Natural killer cell (primary cell): ENCODE data around the gene ABITRAM. TPM values are rescaled to one million over a fixed set of nuclear protein-coding genes. Genes with fewer than 3 reads are reported as not detected.

Experiments
- ATAC-seq, 3 donors: fragments of 150-1000 bp in 2 of 3; fragments of 200-7000 bp in 1 of 3; cut with Tn5 transposase; 1 replicate in 1 of 3; 2 replicates in 2 of 3; pipeline ENCODE4 v1.10.0; 2021; ENCODE audit warnings: mild to moderate bottlenecking in 2 of 3, moderate library complexity in 2 of 3
- DNase-seq, 2 donors: peaks; one replicate each; pipeline versions ENCODE4 v3.0.0 to v3.0.0-alpha.2; 2013 to 2021; ENCODE audit warnings: mixed read lengths in 1 of 2
- H3K27ac ChIP-seq: one replicate; pipeline ENCODE4 v1.5.1; 2013; ENCODE audit warnings: mild to moderate bottlenecking, low read length
- H3K27me3 ChIP-seq: one replicate; pipeline ENCODE4 v1.6.1; 2013; ENCODE audit warnings: low read length; ENCODE audit not compliant: control insufficient read depth, insufficient read depth
- H3K36me3 ChIP-seq: one replicate; pipeline ENCODE4 v1.6.1; 2013; ENCODE audit warnings: low read length; ENCODE audit not compliant: control insufficient read depth, insufficient read depth
- H3K4me1 ChIP-seq: one replicate; pipeline ENCODE4 v1.6.1; 2013; ENCODE audit warnings: low read length; ENCODE audit not compliant: control insufficient read depth, insufficient read depth
- H3K4me3 ChIP-seq: one replicate; pipeline ENCODE4 v1.5.1; 2013; ENCODE audit warnings: low read length
- H3K9me3 ChIP-seq: one replicate; pipeline ENCODE4 v1.6.1; 2013; ENCODE audit warnings: low read length; ENCODE audit not compliant: control insufficient read depth, insufficient read depth
- H3K27ac Mint-ChIP-seq, 2 donors: one replicate each; pipeline ENCODE4 v1.8.0; 2022; ENCODE audit warnings: mild to moderate bottlenecking in 2 of 2, mixed read lengths in 2 of 2, moderate library complexity in 1 of 2
- H3K27me3 Mint-ChIP-seq, 2 donors: one replicate each; pipeline ENCODE4 v1.8.0; 2022; ENCODE audit warnings: low read depth in 2 of 2, mixed read lengths in 2 of 2
- H3K36me3 Mint-ChIP-seq: one replicate; pipeline ENCODE4 v1.8.0; 2022; ENCODE audit warnings: mixed read lengths
- H3K4me1 Mint-ChIP-seq, 2 donors: one replicate each; pipeline ENCODE4 v1.8.0; 2022; ENCODE audit warnings: mixed read lengths in 2 of 2
- H3K4me3 Mint-ChIP-seq: one replicate; pipeline ENCODE4 v1.8.0; 2022; ENCODE audit warnings: mild to moderate bottlenecking, moderate library complexity, mixed read lengths
- H3K9me3 Mint-ChIP-seq, 2 donors: one replicate each; pipeline ENCODE4 v1.8.0; 2022; ENCODE audit warnings: mixed read lengths in 2 of 2
- CTCF ChIP-seq: fragments of 200-600 bp; IDR thresholded peaks from one replicate; pipeline ENCODE4 v1.8.0; 2022; ENCODE audit warnings: antibody characterized with exemption
- WGBS: methylation state at CpG from one replicate; pipeline ENCODE4 v1.1.7; 2013; ENCODE audit warnings: missing lambda C conversion rate; ENCODE audit not compliant: insufficient coverage; 5-methylcytosine and 5-hydroxymethylcytosine counted together
- intact Hi-C: fragments of 100-400 bp; cut with micrococcal nuclease; formaldehyde crosslinking; loops from one replicate; pipeline ENCODE4 v1.14.2; 2022
- total RNA-seq, 4 donors: library from RNA; stranded (reverse); fragments of 120-200 nt in 1 of 4; gene quantifications; one replicate each; pipeline versions ENCODE4 v1.2.3 to v1.2.4, GENCODE V29; 2013 to 2022

The ABITRAM gene
- total RNA-seq, 3 donors from 2014 or later (not counting 1 experiment from before 2014, with no cell fraction given) = 5.9 to 8.1 (median 7.4) TPM

DNA sequence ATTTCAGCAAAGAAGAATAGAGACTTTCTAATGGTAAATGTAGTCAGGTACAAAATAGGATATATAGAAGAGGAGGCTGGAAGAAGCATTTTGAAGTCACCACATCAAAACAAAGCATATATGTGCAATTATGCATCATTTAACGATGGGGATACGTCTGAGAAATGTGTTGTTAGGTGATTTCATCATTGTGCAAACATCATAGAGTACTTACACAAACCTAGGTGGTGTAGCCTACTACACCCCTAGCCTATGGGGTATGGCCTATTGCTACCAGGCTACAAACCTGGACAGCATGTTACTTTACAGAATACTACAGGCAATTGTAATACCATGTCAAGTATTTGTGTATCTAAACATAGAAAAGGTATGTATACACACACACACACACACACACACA, 28.7 kb upstream of the ABITRAM start:
- Histone ChIP-seq H3K27ac (no peak overlapping the region), H3K27me3 (no peaks in the 10 kb centered on the region), H3K4me1 (no peaks in the 10 kb centered on the region), H3K36me3 (peaks cover 90% of the 10 kb centered on the region), H3K4me3 (no peak overlapping the region), H3K9me3 (no peaks in the 10 kb centered on the region)
- 100% methylated on average over 1 of the region's 2 CpGs for WGBS
- H3K9me3 Mint-ChIP-seq = no peaks in the 10 kb centered on the region
- DNase-seq (no peak), ATAC-seq (no peak)
- peaks cover 3% of the 10 kb centered on the region in 2 donors for H3K4me1 Mint-ChIP-seq
- intact Hi-C loops = no loop called here
- H3K4me3 Mint-ChIP-seq = no peak overlapping the region
- TF ChIP-seq CTCF = no peak
- H3K27me3 Mint-ChIP-seq = no peaks in the 10 kb centered on the region
- H3K27ac Mint-ChIP-seq = no peak overlapping the region
- peaks cover 48% of the 10 kb centered on the region for H3K36me3 Mint-ChIP-seq

GRCh38 chr9:108910402-108910801, 23.8 kb upstream of the ABITRAM start:
- intact Hi-C loops = no loop called here
- H3K36me3 Mint-ChIP-seq = peaks cover 40% of the 10 kb centered on the region
- H3K27ac ChIP-seq = no peak overlapping the region
- H3K4me3 Mint-ChIP-seq = no peak overlapping the region
- peaks cover 21 to 22% of the 10 kb centered on the region in 2 donors for H3K4me1 Mint-ChIP-seq
- ATAC-seq (no peak), DNase-seq (no peak)
- H3K27ac Mint-ChIP-seq = peak overlapping the region; percentile 75 to 83
- H3K27me3 Mint-ChIP-seq = no peaks in the 10 kb centered on the region
- no peaks in the 10 kb centered on the region for H3K9me3 ChIP-seq
- peaks cover 12% of the 10 kb centered on the region for H3K4me1 ChIP-seq
- peaks cover 60% of the 10 kb centered on the region for H3K36me3 ChIP-seq
- TF ChIP-seq CTCF = no peak
- no peaks in the 10 kb centered on the region for H3K27me3 ChIP-seq
- H3K4me3 ChIP-seq = no peak overlapping the region
- no peaks in the 10 kb centered on the region for H3K9me3 Mint-ChIP-seq

- H3K9me3 ChIP-seq = no peaks in the 10 kb centered on the region
- DNase-seq = no peak
- no peak for TF ChIP-seq CTCF
- H3K27ac Mint-ChIP-seq = peak overlapping the region; percentile 75 to 83
- intact Hi-C loops = no loop called here
- no peak overlapping the region for H3K27ac ChIP-seq
- peaks cover 44% of the 10 kb centered on the region for H3K36me3 Mint-ChIP-seq
- peak overlapping the region; percentile 25 for H3K4me3 Mint-ChIP-seq
- H3K4me3 ChIP-seq = no peak overlapping the region
- peaks cover 60% of the 10 kb centered on the region for H3K36me3 ChIP-seq
- H3K4me1 Mint-ChIP-seq = peaks cover 21 to 22% of the 10 kb centered on the region in 2 donors
- no peaks in the 10 kb centered on the region for H3K27me3 Mint-ChIP-seq
- no peaks in the 10 kb centered on the region for H3K27me3 ChIP-seq
- H3K4me1 ChIP-seq = peaks cover 12% of the 10 kb centered on the region
- WGBS = 89% methylated on average over 2 of the region's 2 CpGs
- H3K9me3 Mint-ChIP-seq = no peaks in the 10 kb centered on the region
- peak in 2 of 3 donors; percentile 67 to 69 for ATAC-seq
Measured at GRCh38 chr9:108910914-108911313, 23.3 kb upstream of the ABITRAM start.

- H3K4me3 ChIP-seq = no peak overlapping the region
- no CpG with 5 or more reads among the region's 1 CpG for WGBS
- ATAC-seq = peak; percentile 43 to 52 (median 51)
- intact Hi-C loops = no loop called here
- Mint-ChIP-seq H3K36me3 (peaks cover 47% of the 10 kb centered on the region), H3K4me3 (no peak overlapping the region), H3K4me1 (peaks cover 21 to 22% of the 10 kb centered on the region in 2 donors), H3K9me3 (no peaks in the 10 kb centered on the region), H3K27ac (peak overlapping the region; percentile 75 to 83), H3K27me3 (no peaks in the 10 kb centered on the region)
- no peak overlapping the region for H3K27ac ChIP-seq
- H3K4me1 ChIP-seq = peaks cover 12% of the 10 kb centered on the region
- peak in 1 of 2 donors; percentile 36 for DNase-seq
- no peak for TF ChIP-seq CTCF
- H3K36me3 ChIP-seq = peaks cover 59% of the 10 kb centered on the region
- H3K9me3 ChIP-seq = no peaks in the 10 kb centered on the region
- H3K27me3 ChIP-seq = no peaks in the 10 kb centered on the region
Measured at GRCh38 chr9:108911820-108912219, 22.4 kb upstream of the ABITRAM start.
